ENCODE results near the gene NOS1AP. TPM values are rescaled to one million over a fixed set of nuclear protein-coding genes. Genes with fewer than 3 reads are reported as not detected.
A peak's percentile ranks its signal among the peaks of the same experiment; 100 is the strongest.

The NOS1AP gene
- total RNA-seq, 1 donor from 2014 or later, result 0.79 TPM

- no peak for TF ChIP-seq CTCF (IDR thresholded peaks at IDR 0.05; ENCODE audit: insufficient read depth, low read length, poor library complexity, severe bottlenecking)
Observed at GRCh38 chr1:162272419-162272818, 202.9 kb downstream of the NOS1AP start.

GRCh38 chr1:162275622-162276175 lies 206.2 kb downstream of the NOS1AP start:
- H3K27me3 ChIP-seq (ENCODE audit: control insufficient read depth, insufficient read depth, low read length), result no peaks in the 10 kb centered on the region
- DNase-seq (ENCODE audit: low read depth), result no peak
- H3K4me3 ChIP-seq (ENCODE audit: low read depth, low read length), result no peak overlapping the region

More at GRCh38 chr1:162272419-162272818, 202.9 kb downstream of the NOS1AP start:
- H3K4me3 ChIP-seq (ENCODE audit: low read depth, low read length), result no peak overlapping the region
- DNase-seq (ENCODE audit: low read depth), result no peak
- H3K36me3 ChIP-seq (ENCODE audit: control insufficient read depth, insufficient read depth, low read length), result no peaks in the 10 kb centered on the region
- no peaks in the 10 kb centered on the region for H3K27me3 ChIP-seq (ENCODE audit: control insufficient read depth, insufficient read depth, low read length)

GRCh38 chr1:162276493-162276892 lies 207.0 kb downstream of the NOS1AP start:
- Histone ChIP-seq H3K36me3 (ENCODE audit: control insufficient read depth, insufficient read depth, low read length) (no peaks in the 10 kb centered on the region), H3K4me3 (ENCODE audit: low read depth, low read length) (no peak overlapping the region), H3K27me3 (ENCODE audit: control insufficient read depth, insufficient read depth, low read length) (no peaks in the 10 kb centered on the region)
- TF ChIP-seq CTCF (IDR thresholded peaks at IDR 0.05; ENCODE audit: insufficient read depth, low read length, poor library complexity, severe bottlenecking), result peak; percentile 23
- no peak for DNase-seq (ENCODE audit: low read depth)

More at GRCh38 chr1:162275622-162276175, 206.2 kb downstream of the NOS1AP start:
- H3K36me3 ChIP-seq (ENCODE audit: control insufficient read depth, insufficient read depth, low read length), result no peaks in the 10 kb centered on the region
- TF ChIP-seq CTCF (IDR thresholded peaks at IDR 0.05; ENCODE audit: insufficient read depth, low read length, poor library complexity, severe bottlenecking), result no peak

- no peak overlapping the region for H3K4me3 ChIP-seq (ENCODE audit: low read depth, low read length)
- no peak for TF ChIP-seq CTCF (IDR thresholded peaks at IDR 0.05; ENCODE audit: insufficient read depth, low read length, poor library complexity, severe bottlenecking)
- DNase-seq (ENCODE audit: low read depth), result no peak
- no peaks in the 10 kb centered on the region for H3K36me3 ChIP-seq (ENCODE audit: control insufficient read depth, insufficient read depth, low read length)
- no peaks in the 10 kb centered on the region for H3K27me3 ChIP-seq (ENCODE audit: control insufficient read depth, insufficient read depth, low read length)
Observed at GRCh38 chr1:162279136-162279498, 209.6 kb downstream of the NOS1AP start.

GRCh38 chr1:162281426-162281825 lies 211.9 kb downstream of the NOS1AP start:
- no peak overlapping the region for H3K4me3 ChIP-seq (ENCODE audit: low read depth, low read length)
- no peak for DNase-seq (ENCODE audit: low read depth)
- no peak for TF ChIP-seq CTCF (IDR thresholded peaks at IDR 0.05; ENCODE audit: insufficient read depth, low read length, poor library complexity, severe bottlenecking)
- H3K27me3 ChIP-seq (ENCODE audit: control insufficient read depth, insufficient read depth, low read length), result no peaks in the 10 kb centered on the region
- no peaks in the 10 kb centered on the region for H3K36me3 ChIP-seq (ENCODE audit: control insufficient read depth, insufficient read depth, low read length)

- TF ChIP-seq CTCF (IDR thresholded peaks at IDR 0.05; ENCODE audit: insufficient read depth, low read length, poor library complexity, severe bottlenecking), result no peak
- H3K36me3 ChIP-seq (ENCODE audit: control insufficient read depth, insufficient read depth, low read length), result no peaks in the 10 kb centered on the region
- no peak for DNase-seq (ENCODE audit: low read depth)
- no peaks in the 10 kb centered on the region for H3K27me3 ChIP-seq (ENCODE audit: control insufficient read depth, insufficient read depth, low read length)
- H3K4me3 ChIP-seq (ENCODE audit: low read depth, low read length), result no peak overlapping the region
Observed at GRCh38 chr1:162283657-162284056, 214.2 kb downstream of the NOS1AP start.

Measured in kidney epithelial cell (primary cell).